Vagina (tissue), 2 donors: ENCODE data around the gene IL18.

ENCODE experiments used
- POLR2A ChIP-seq, 2 donors: fragments of 450-650 bp; IDR thresholded peaks; one replicate each; pipeline ENCODE4 v1.6.1; 2017; ENCODE audit warnings: antibody characterized with exemption in 2 of 2, mild to moderate bottlenecking in 2 of 2, moderate library complexity in 2 of 2
- POLR2AphosphoS5 ChIP-seq, 2 donors: sonication (generic); formaldehyde crosslinking; IDR thresholded peaks; one replicate each; pipeline ENCODE4 v1.9.0; 2017; ENCODE audit warnings: antibody characterized with exemption in 2 of 2, mild to moderate bottlenecking in 2 of 2, low read depth in 1 of 2; ENCODE audit not compliant: insufficient read depth in 1 of 2
- TF ChIP-seq, protein P1 (sequence below), 3 experiments: fragments of 450-650 bp in 2 of 3; fragments of 200-600 bp in 1 of 3; sonication (generic) in 1 of 3; IDR thresholded peaks; one replicate each; pipeline ENCODE4 v1.5.1; 2017 to 2019; ENCODE audit warnings: antibody characterized with exemption in 3 of 3, mild to moderate bottlenecking in 2 of 3, moderate library complexity in 2 of 3

DNA sequence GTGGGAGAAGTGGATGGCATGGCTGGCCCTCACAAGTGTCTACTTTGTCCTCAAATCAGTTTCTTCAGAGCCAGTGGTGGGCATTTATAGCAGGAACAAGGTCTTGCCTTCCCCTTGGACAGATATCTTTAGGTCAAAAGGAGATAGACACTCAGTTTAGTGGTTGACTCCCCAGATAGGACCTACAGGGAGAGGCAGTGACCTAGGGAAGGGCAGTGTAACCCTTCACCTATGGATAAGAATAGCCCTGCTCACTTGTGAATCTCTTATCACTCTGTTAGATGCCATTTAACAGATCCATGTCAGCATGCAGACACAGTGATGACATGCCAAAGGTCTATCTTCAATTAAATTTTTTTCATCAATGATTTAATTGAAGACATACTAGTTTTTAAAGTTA, 22.4 kb upstream of the IL18 start:
- TF ChIP-seq, protein P1, sequence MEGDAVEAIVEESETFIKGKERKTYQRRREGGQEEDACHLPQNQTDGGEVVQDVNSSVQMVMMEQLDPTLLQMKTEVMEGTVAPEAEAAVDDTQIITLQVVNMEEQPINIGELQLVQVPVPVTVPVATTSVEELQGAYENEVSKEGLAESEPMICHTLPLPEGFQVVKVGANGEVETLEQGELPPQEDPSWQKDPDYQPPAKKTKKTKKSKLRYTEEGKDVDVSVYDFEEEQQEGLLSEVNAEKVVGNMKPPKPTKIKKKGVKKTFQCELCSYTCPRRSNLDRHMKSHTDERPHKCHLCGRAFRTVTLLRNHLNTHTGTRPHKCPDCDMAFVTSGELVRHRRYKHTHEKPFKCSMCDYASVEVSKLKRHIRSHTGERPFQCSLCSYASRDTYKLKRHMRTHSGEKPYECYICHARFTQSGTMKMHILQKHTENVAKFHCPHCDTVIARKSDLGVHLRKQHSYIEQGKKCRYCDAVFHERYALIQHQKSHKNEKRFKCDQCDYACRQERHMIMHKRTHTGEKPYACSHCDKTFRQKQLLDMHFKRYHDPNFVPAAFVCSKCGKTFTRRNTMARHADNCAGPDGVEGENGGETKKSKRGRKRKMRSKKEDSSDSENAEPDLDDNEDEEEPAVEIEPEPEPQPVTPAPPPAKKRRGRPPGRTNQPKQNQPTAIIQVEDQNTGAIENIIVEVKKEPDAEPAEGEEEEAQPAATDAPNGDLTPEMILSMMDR (IDR thresholded peaks at IDR 0.05): no peak
- TF ChIP-seq POLR2A (IDR thresholded peaks at IDR 0.05) (no peak), POLR2AphosphoS5 (IDR thresholded peaks at IDR 0.05; ENCODE audit: insufficient read depth in 1 of 2, low read depth in 1 of 2) (no peak)
